Fibroblast of peridontal ligament (primary cell): ENCODE data around the gene CDH8.
"Not testable (repeated sequence)": the region's sequence is repeated elsewhere in the genome, so short reads cannot be mapped to it uniquely, and the experiment has no call there.

ENCODE experiments used
- DNase-seq: peaks from one replicate; pipeline ENCODE4 v3.0.0-alpha.2; 2010; ENCODE audit errors: extremely low read depth

Gene CDH8

DNA sequence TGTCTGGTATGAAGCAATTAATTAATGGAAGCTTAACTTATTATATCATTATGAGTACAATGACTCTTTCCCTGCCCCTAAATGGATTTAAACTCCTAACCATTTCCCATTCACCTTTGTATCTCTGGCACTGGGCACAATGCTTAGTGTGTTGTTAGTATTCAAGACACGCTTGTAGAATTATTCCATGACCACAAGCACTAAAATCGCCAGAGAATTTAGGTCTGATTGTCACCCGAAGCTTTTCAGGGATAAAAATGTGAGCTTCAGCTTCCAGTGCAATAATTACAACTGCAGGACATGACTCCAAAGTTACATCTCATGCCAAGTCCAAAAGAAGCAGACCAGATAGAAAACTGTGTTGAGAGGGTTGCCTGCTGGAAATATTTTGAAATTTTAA lies 101.6 kb downstream of the CDH8 start:
- DNase-seq = no peak

DNA sequence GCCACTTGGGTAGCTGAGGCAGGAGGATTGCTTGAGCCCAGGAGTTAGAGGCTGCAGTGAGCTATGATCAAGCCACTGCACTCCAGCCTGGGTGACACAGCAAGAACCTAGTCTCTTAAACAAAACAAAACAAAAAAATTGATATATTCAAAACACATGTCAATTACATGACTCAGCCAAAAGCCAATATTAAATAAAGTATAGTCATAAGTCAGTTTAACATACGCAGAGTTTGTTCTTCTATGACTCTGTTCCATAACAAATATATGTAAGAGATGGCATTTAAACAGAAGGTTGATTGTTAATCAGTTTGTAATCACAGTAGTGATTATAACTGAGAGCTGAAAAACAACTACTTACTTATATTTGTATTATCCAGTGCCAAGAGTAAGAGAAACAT lies 106.5 kb downstream of the CDH8 start:
- DNase-seq = no peak

DNA sequence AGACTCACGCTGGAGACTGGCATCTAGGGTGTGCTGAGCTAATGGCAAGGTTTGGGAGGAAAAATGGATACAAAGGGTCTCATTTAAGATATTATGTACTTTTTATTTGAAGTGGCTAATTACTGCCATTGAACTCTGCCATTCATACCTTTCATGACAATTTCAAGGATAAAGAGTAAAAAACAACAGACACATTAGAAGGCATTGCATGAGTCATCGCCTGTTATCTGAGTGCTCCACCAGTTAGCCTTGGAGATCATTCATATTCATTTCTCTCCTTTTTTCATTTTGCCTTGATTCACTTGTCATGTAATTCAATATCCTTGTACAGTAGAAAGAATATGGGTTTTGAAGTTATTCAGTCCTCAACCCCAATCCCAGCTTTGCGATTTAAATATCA lies 109.5 kb downstream of the CDH8 start:
- no peak for DNase-seq

DNA sequence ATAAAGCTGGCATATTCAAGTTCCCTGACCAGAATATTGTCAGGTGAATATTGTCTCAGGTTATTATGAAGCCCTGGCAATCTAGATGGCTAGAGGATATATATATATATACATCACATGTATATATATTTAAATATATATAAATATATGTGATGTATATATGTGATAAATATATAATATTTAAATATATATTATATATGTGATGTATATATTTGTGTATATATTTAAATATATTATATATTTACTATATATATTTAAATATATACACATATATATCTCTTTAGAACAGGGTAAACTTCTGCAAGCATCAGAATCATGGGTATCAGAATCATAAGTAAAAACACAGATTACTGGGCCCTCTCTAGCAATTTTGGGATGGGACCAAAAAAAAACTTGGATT lies 112.6 kb downstream of the CDH8 start:
- no peak for DNase-seq

DNA sequence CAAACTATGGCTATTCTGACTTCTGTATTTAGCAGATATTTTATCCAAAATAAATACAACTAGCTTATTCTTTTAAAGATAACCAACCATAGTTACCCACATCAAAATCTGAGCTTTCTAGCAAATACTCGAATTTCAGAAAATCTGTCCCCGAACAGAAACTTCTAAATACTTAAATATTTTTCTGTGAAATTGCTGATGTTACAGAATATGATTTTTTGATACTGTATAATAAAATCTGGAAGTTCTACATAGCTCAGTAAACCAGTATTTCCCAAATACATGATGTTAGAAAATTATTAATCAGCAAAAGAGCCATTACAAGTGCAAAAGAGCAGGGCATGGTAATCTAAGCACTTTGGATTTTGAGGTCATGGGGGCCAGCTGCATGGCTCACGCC lies 114.9 kb downstream of the CDH8 start:
- DNase-seq = no peak

DNA sequence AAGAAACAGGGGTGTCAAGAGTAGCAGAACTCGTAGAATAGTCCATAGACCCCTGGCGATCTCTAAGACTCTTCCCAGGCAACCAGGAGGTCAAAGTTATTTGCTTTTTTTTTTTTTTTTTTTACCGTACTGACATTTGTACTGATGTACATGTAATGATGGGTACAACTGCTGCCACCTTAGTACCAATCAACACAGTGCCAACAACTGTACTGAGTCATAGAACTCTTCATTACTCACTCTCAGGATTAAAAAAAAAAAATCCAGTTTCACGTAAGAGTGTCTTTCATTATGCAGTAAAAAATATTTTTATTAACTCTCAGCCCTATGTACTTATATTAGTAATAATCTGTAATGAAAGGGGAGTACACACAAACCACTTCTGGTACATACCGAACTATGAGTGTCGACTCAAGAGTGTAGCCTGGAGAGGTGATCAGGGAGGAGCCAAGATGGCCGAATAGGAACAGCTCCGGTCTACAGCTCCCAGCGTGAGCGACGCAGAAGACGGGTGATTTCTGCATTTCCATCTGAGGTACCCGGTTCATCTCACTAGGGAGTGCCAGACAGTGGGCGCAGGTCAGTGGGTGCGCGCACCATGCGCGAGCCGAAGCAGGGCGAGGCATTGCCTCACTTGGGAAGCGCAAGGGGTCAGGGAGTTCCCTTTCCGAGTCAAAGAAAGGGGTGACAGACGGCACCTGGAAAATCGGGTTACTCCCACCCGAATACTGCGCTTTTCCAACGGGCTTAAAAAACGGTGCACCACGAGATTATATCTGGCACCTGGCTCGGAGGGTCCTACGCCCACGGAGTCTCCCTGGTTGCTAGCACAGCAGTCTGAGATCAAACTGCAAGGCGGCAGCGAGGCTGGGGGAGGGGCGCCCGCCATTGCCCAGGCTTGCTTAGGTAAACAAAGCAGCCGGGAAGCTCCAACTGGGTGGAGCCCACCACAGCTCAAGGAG lies 118.1 kb downstream of the CDH8 start:
- DNase-seq = not testable (repeated sequence)

GRCh38 chr16:61915569-61915968 lies 120.7 kb downstream of the CDH8 start:
- DNase-seq = no peak

DNA sequence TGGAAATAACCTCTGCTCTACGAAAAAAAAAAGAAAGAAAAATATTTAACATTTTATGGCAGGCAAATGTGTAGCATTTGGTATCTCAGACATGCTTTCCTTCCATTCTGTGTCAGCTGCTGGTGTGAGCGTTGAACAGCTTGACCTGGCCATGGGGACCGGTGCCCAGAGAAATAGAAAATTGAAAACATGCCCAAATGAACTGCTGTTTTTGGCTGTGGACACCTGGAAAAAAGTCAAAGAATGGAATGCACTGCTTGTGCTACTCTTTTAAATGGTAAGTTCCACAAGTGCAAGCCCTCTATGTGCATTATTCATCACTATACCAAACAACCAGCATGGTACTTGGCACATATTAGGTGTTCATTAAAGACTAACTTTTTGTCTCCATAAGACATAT lies 127.2 kb downstream of the CDH8 start:
- DNase-seq = no peak

GRCh38 chr16:61908426-61908825 lies 127.8 kb downstream of the CDH8 start:
- no peak for DNase-seq

- no peak for DNase-seq
These were observed 134.5 kb downstream of the CDH8 start for GRCh38 chr16:61901689-61902088.

DNA sequence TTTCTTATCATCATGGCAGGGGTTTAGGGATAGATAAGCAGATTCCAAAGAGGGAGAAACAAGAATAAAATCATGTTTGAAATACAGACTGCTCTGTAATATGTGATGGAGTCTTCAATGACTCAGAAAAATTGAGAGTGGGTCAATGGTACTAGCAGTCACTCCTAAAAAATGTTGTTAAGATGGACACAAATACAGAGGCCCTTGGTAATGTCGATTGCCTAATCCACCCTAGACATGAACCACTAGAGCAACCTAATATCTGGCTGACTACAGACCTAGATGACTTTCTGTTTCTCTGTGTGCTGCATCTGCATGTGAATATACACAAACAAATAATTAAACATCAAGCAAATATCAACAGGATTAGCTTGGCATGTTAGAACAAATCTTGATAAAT lies 135.8 kb downstream of the CDH8 start:
- no peak for DNase-seq

GRCh38 chr16:61897657-61898056 lies 138.6 kb downstream of the CDH8 start:
- DNase-seq = no peak

- no peak for DNase-seq
These were observed 143.7 kb downstream of the CDH8 start for GRCh38 chr16:61892531-61892930.

DNA sequence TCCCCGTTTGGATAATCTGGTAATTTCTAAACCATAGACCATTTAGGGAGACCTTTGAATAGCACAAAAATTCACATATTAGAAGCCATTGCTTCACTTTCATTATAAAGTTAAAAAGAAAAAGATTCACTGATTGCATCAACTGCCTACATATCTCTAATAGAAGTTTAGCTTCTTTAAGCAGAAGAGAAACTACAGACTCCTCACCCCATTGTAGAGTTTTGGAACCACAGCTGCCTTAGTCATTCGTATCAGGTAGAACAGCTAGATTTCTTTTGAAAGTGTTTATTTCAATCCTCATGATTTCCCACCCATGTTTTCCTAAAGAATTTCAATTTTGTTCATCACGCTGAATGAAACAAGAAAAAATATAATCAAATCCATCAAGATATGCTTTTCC lies 144.8 kb downstream of the CDH8 start:
- DNase-seq = no peak

DNA sequence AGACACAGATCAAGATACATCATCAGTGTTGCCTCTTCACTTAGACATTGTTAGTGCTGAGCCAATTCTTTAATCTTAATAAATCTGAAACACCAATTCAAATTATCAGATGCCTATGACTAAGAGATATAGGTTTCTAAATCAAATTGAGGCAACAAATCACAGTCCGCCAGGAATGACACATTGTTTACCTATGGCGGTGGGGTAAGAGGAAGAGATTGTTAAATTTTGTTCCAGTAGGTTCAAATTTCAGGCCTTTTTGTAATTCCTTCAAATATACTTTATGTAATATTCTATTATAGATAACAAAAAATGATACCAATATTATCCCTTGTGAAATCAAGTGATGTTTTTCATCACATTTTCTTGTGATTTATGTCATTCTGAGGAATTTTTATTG lies 145.9 kb downstream of the CDH8 start:
- DNase-seq = no peak

- DNase-seq = no peak
These were observed 148.3 kb downstream of the CDH8 start for GRCh38 chr16:61887903-61888302.

DNA sequence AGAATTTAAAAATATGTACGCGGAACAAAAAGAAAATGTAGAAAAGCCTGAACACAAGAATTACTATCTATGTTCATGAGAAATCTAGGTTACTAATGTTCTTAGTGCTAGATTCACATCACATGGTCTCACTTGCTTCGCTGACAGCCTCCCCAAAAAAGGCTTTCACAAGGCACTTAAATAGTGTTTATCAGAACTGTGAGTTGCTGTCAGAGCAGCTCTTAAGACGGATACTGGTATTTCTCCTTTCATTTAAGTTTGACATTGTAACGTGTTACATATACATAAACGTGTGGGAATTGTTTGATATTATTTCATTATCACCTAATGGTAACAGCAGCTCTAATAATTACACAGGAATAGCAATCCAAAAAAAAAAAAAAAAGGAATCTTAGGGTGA lies 150.9 kb downstream of the CDH8 start:
- DNase-seq = no peak

DNA sequence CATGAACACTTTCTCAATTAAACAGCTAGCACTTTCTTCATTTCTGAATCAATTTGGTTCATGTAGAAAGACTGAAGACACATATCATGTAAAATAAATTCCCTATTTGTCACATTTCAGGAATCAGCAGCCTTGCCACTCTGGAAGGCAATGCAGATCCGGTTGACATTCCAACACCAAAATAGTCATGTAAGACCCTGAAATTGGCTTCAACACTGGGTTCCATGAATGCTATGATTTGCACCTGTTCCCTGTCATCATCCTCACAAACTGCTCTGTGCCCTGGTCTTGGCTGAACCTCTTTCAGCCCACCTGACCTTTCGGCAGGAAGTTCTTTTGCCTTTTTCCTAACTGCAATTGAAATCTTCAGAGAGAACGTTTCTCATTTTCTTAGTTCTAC lies 156.9 kb downstream of the CDH8 start:
- DNase-seq = no peak

DNA sequence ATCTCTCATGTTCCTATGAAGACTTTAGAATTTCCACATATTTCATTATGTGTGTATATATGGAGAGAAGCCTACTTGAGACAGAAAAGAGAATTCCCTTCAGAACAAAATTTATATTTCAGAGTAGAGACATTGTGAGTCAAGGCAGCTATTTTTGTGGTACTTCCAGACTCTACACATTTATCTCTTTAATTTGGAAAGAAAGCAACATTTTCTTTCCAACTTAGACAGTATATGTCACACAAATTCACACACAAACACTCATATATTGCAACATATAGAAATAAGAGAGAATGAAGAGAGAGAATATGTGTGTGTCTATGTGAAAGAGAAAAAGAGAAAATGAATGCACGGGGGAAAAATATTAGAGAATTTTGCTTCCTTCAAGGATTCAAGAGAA lies 158.8 kb downstream of the CDH8 start:
- DNase-seq = no peak

DNA sequence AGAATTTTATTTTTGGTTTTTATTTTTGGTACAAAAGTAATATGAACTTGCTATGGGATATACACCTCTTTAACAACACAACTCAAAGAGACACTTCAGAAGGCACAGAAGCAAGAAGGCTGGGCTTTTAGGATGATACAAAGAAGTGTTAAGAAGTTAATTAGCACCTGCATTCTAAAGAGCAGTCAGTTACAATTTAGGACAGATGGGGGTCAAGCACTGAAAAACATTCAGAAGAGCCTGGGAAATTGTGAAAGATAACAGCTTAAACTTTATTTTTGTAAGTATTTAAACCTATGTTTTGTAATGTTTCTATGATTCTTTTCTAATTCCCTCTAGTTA lies 163.5 kb downstream of the CDH8 start:
- no peak for DNase-seq

DNA sequence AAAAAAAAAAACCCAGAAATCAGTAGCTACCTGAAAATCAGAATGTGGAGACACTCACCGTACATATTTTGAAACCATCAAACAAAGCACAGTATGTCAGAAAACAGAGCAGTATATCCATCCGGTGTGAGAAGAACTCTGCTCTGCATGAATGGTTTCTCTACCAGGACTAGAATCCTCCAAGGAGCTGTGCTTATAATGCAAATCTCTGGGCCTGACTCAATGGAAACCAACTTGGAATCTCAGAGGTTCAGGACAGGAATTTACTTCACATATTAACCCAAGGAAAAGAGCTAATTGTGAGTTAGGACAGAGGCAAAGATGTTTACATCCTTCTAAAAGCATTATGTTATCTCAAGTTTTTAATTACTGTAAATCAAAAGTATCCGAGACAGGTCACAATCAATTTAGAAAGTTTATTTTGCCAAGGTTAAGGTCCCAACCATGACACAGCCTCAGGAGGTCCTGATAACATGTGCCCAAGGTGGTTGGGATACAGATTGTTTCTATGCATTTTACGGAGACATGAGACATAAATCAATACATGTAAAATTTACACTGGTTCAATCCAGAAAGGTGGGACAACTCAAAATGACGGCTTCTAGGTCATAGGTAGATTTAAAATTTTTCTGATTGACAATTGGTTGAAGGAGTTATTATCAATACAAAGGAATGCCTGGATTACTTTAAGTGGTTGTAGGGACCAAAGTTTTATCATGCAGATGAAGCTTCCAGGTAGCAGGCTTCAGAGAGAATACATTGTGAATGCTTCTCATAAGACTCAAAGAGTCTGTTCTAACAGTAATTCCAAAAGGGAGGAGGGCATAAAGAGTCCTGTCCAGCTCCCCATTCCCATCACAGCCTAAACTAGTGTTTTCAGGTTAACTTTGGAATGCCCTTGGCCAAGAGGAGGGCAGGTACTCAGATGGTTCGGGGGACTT lies 164.1 kb downstream of the CDH8 start:
- no peak for DNase-seq

DNA sequence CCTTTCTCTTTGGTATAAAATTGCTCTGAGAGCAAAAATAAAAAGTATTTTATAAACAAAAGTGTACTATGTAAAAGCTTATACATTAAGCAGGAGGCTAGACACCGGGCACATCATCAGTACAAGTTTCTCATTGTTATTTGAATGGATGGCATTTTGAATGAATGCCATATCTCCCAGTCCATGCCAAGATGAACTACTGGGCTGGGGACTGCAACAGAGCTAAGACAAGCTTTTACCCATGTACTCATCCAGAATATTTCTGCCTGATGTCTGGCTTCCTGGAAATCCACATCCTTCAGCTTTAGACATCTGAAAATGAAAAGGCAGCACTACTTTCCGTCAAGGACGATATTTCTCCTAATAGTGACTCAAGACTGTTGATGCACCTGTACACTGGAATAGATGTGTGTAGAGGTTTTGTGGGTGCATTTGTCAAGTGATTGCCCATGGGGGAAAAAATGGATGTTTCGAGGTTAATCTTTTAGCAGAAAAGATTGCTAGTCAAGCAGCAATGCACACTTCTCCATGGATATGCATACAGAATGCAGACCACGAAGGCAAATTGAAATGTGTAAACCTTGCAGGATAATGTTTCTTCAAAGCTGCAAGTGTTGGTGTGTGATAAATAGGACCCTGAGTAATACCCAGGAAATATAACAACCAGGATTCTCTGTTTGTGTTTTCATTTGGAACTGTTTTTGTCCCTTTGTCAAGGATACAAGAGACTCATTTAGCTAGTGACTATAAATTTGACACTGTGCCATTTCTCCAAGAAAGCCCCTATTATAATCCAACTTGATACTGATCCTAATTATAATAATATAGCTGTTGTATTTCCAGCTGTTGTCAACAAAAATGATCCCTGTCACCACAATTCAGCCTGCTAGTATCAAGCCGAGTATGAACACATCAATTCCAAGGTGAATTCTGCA lies 173.8 kb downstream of the CDH8 start:
- no peak for DNase-seq
